Left ventricle myocardium superior (tissue), 1 donor: Measurements from ENCODE around the gene ZNF224. TPM values are rescaled to one million over a fixed set of nuclear protein-coding genes. Genes with fewer than 3 reads are reported as not detected.
"Not testable (repeated sequence)": the region's sequence is repeated elsewhere in the genome, so short reads cannot be mapped to it uniquely, and the experiment has no call there.

ENCODE experiments used
- ATAC-seq: fragments of 200-7000 bp; cut with Tn5 transposase; one replicate; pipeline ENCODE4 v1.9.1; 2020; ENCODE audit warnings: mild to moderate bottlenecking, moderate library complexity
- DNase-seq: peaks from one replicate; pipeline ENCODE4 v3.0.0-alpha.2; 2020
- intact Hi-C: fragments of 100-400 bp; cut with micrococcal nuclease; formaldehyde crosslinking; loops from one replicate; pipeline ENCODE4 v1.11.0; 2022
- total RNA-seq: library from RNA; stranded (reverse); fragmentation: NEBNext Ultra II Directional; extraction: Animal tissue kit (Norgen Biotek cat#: 25700); gene quantifications from one replicate; pipeline ENCODE4 v1.2.1, GENCODE V29; 2021
- donor health status: DM: no; HTN: yes; CAD: no; lungs with severe emphysema.

The ZNF224 gene
- total RNA-seq, 1 donor from 2014 or later = 15.5 TPM

- peak; percentile 3 for ATAC-seq
- intact Hi-C loops = no loop called here
- peak; percentile 24 for DNase-seq
Observed at GRCh38 chr19:44113784-44114390, 19.7 kb downstream of the ZNF224 start.

GRCh38 chr19:44121162-44121561, 27.0 kb downstream of the ZNF224 start:
- DNase-seq, intact Hi-C loops, ATAC-seq: not testable (repeated sequence)

- intact Hi-C loops = no loop called here
- no peak for DNase-seq
- ATAC-seq = no peak
Observed at GRCh38 chr19:44131955-44132354, 37.8 kb downstream of the ZNF224 start.

GRCh38 chr19:44141191-44142058, 47.3 kb downstream of the ZNF224 start, which contains the start of gene ZNF234:
TSS of gene ZNF234 (plus strand) at chr19:44141554. CDS start at chr19:44144633, 3,079 bp downstream.
- DNase-seq (peak; percentile 86), ATAC-seq (peak; percentile 99)
- intact Hi-C loops = no loop called here

GRCh38 chr19:44142059-44142433, 47.9 kb downstream of the ZNF224 start:
- DNase-seq (no peak), ATAC-seq (peak; percentile 44)
- intact Hi-C loops = no loop called here

GRCh38 chr19:44149776-44150175, 55.6 kb downstream of the ZNF224 start:
- intact Hi-C loops = no loop called here
- peak; percentile 38 for DNase-seq
- peak; percentile 81 for ATAC-seq

GRCh38 chr19:44151491-44151890, 57.3 kb downstream of the ZNF224 start:
- intact Hi-C loops = no loop called here
- DNase-seq = no peak
- peak; percentile 66 for ATAC-seq

GRCh38 chr19:44156475-44156874, 62.3 kb downstream of the ZNF224 start:
- intact Hi-C loops = no loop called here

More at GRCh38 chr19:44156475-44156874, 62.3 kb downstream of the ZNF224 start:
- no peak for ATAC-seq
- no peak for DNase-seq

Other genes with a start within 250 kb of the ZNF224 start
- 11.1 TPM for gene ZNF404, start 210.4 kb upstream of the ZNF224 start, total RNA-seq
- 8.9 TPM for gene ZNF45, start 159.1 kb upstream of the ZNF224 start, total RNA-seq
- gene ZNF221, start 143.1 kb upstream of the ZNF224 start, total RNA-seq = 4.3 TPM
- gene ZNF155, start 110.2 kb upstream of the ZNF224 start, total RNA-seq = 8.9 TPM
- 3.0 TPM for gene ZNF230, start 91.4 kb upstream of the ZNF224 start, total RNA-seq
- gene ZNF222, start 69.0 kb upstream of the ZNF224 start, total RNA-seq = 3.5 TPM
- gene ZNF223, start 42.3 kb upstream of the ZNF224 start, total RNA-seq = 2.3 TPM
- 1.8 TPM for gene ZNF284, start 22.2 kb upstream of the ZNF224 start, total RNA-seq
- 2.6 TPM for gene ZNF225, start 19.0 kb downstream of the ZNF224 start, total RNA-seq
- gene ZNF234, start 47.2 kb downstream of the ZNF224 start, total RNA-seq = 14.3 TPM
- 19.9 TPM for gene ZNF226, start 70.7 kb downstream of the ZNF224 start, total RNA-seq
- 11.5 TPM for gene ZNF227, start 118.2 kb downstream of the ZNF224 start, total RNA-seq
- gene ZNF233, start 165.5 kb downstream of the ZNF224 start, total RNA-seq = 6.5 TPM
- gene ZNF235, start 210.7 kb downstream of the ZNF224 start, total RNA-seq = 4.5 TPM